ENCODE measurements around the gene GAS2L2.

The GAS2L2 gene

DNA sequence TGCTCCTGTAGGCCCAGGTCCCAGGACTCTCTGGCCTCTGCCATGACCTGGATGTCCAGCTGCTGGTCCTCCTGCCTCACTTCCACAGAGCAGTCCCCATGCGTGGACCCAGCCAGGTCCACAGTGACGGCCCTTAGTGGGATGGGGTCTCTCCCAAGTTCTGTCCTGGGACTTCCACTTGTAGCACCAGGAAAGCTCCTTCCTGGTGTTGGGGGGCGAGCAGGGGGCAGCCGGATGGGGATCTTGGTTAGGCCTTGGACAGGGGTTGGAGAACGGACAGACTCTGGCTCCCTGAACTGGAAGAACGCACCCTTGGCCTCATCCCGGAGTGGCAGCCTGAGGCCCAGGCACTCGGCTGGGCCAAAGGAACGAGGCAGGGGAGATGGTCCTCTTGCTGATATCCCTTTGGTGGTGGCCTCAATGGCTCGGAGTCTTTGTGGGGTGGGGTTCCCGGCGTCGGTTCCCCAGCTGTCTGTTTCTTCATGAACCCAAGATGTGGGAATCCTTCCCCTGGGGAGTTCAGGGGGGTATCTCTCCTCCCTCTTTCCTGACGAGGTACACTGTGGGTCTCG is 7.2 kb downstream of the GAS2L2 start:
- no peak for DNase-seq (ENCODE audit: low spot score)

DNA sequence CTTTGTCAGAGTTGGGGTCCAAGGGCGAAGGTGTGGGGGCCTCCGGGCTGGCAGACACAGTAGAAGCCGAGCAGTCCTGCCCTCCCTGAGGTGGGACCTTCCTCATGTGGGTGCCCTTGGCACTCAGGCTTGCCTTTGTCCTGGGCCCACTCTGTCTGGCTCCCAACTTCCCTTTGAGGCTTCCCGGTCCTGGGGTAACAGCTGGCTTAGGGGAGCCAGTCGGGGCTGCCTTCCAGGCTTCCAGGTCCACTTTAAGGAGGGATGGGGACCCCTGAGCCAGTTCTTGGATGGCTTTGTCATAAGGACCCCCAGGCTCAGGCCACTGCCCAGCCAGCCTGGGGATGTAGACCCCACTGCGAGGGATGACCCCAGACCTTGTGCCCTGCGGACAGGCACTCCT is 7.8 kb downstream of the GAS2L2 start:
- DNase-seq (ENCODE audit: low spot score): no peak

DNA sequence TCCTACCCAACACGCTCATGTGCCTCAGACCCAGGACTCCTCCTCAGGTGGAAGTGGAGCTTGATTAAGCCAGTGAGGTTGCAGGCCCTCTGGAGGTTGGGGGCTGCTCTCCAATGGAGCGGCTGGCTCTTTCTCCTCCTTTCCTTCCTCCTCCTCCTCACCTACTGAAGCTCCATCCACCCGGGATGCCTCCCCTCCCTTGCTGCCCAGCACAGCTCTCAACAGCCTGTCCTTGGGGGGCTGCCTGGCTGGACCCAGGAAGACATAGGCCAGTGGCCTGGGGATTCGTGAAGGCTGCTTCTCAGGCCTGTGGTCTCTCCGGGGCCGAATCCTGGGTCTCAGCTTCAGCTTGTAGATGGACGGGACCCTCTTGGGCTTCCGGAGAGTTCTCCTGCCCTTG is 8.2 kb downstream of the GAS2L2 start:
- no peak for DNase-seq (ENCODE audit: low spot score)

DNA sequence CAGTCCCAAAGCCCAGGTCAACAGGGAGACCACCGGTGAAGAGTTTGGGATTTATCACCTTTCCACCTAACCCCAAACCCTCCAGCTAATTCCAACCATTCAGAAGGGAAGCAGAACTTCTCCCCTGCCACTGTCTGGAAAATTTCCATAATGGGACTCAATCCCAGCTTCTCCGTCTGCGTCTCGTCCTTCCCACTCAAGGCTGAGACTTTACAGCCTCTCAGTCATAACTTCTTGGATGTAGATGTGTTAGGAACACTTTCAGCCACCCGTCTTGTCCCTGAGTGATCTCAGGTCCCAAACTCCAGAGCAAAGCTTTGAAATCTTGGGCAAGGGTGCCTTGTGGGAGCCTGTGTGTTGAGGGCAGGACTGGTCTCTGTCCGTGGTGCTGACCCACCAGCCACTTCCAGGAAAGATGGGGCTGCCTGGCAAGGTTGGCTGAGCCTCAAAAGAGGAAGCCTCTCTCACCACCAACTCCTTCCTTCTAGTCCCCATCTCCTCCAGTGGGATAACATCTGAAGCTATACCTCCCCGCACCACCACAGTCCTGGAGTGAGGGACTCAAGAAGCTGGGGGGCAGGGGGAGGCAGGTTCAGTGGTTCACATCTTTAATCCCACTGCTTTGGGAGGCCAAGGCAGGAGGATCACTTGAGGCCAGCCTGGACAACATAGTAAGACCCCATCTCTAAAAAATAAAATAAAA is 9.3 kb downstream of the GAS2L2 start:
- peak; percentile 79 for DNase-seq (ENCODE audit: low spot score)

DNA sequence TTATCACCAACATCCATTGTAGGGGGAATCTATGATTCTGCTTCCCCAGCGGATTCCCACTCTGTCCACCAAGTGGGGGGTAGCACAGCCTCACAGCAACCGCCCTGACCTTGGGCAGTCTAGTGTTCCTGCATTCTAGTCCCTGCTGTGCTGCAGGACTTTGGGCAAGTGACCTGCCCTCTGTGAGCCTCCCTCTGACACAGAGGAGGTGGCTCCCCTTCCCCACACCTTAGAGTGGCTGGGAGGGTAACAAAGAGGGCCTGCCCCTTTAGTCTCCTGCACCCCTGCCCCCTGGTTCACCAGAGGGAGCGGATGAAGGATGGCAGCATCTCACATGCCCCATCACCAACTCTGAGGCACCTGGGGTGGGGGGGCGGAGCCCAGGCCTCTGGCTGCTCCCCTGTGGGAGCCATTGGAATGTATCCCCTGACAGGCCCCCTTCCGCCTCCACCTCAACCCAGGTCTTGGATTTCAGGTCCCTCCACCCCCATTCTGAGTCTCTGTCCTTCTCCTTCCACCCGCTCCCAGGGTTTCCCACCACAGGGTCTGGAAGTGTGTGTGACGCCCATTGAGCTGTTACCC is 10.1 kb downstream of the GAS2L2 start:
- DNase-seq (ENCODE audit: low spot score): no peak

DNA sequence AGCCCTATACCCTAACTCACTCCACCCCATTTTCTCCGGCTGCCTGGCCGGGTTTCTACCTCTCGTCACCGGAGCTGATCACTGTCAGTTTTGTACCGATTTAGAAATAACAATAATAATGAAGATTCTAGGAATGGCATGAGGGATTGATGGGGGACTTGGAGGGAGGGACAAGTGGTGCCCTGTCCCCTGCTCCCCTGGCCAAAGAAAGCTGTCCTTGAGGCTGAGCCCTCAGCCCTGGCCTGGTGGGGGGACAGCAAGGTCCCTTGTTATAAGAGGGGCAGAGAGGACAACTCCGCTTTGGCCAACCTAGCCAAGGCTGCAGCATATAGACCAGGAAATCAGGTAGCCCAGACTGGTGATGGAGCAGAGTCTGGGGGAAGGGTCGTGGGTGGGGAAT is 10.5 kb downstream of the GAS2L2 start:
- no peak for DNase-seq (ENCODE audit: low spot score)

DNA sequence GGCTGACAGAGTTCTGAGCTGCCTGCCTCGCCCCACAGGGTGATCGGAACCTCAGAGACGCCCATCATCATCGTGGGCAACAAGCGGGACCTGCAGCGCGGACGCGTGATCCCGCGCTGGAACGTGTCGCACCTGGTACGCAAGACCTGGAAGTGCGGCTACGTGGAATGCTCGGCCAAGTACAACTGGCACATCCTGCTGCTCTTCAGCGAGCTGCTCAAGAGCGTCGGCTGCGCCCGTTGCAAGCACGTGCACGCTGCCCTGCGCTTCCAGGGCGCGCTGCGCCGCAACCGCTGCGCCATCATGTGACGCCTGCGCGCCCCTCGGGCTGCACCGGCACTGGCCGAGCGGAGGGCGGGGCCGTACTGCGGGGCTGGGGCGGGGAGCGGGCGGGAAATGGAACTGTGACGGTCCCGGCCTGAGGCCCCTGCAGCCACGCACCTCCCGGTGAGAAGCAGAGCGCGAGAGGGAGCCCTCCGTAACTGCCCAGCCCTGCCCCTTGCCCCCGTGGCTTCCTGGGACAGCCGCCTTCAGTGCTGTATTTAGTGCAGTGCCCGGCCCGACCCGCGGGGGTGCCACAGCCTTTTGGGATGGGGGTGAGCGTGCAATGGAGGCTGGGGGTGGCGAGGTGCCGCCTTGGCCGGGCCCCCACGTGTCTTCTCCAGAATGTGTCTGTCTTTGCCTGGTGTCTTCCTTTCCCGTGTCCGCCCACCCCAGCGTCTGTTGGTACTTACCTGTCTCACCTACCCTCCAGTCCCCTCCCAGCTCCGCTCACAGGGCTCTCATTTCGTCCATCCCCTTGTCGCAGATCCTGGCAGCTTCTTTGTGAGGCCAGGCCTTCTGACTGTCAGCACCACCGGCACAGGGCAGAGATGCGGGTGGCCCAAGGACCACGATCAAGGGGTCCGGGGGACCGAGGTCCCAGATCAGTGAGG is 11.8 kb downstream of the GAS2L2 start:
- no peak for DNase-seq (ENCODE audit: low spot score)

DNA sequence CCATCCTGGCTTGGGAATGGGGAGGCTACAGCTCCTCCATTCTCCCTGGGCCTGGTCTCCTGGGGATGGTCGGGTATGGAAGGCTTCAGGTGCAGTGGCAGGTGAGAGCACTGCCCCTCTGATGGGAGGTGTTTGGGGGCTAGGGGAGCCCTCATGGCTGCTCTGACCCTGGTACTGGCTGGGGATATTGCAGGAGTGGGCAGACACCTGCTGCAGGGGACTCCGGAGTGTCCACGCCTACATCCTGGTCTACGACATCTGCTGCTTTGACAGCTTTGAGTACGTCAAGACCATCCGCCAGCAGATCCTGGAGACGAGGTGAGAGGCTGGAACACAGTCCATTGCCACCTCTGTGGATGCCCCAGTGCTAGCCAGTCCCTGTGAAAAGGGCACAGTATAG is 12.8 kb downstream of the GAS2L2 start:
- no peak for DNase-seq (ENCODE audit: low spot score)

DNA sequence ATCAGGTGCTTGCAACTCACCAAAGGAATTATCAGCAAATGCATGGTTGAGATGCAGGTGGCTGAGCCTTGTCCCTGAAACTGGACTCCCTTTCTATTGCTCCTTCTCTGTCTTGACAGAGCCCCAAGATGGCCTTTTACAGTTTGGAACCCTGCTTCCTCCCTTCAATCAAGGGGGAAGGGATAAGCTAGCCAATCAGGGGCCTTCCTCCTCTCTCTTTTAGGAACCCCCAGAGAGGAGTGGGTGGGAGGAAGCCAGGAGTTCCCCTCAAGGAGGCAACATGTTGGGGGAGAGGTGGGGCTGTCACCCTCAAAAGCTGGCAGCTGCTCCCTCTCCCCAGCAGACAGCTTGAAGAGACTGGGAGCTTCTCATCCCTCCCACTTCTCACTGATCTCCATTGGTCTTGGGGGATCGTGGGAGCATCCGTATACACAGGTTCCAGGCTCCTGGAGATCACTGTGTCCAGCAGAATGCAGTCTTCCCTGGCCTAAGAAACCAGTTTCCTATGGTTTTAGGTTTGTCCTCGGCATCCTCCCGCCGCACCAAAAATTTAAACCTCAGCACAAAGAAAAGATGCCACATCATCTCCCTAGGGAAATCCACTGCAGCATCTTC is 14.4 kb downstream of the GAS2L2 start:
- no peak for DNase-seq (ENCODE audit: low spot score)

DNA sequence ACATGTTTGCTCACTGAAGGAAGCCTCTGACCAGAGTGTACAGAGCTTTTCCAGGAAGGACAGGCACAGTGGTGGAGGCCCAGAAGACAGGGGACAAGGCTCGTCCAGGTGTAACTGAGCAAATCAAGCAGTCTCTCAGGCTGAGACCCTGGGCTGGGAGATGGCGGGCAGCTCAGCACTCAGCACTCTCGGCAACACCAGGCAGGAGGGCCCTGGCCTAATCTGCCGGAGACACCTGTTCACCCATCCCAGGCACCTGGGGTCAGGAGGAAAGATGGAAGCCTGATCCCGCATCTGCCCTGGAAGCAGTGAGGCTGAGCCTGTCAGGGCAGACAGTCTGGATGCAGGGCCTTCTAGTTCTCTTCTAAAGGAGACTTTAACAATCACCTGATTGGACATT is 16.8 kb downstream of the GAS2L2 start:
- no peak for DNase-seq (ENCODE audit: low spot score)

DNA sequence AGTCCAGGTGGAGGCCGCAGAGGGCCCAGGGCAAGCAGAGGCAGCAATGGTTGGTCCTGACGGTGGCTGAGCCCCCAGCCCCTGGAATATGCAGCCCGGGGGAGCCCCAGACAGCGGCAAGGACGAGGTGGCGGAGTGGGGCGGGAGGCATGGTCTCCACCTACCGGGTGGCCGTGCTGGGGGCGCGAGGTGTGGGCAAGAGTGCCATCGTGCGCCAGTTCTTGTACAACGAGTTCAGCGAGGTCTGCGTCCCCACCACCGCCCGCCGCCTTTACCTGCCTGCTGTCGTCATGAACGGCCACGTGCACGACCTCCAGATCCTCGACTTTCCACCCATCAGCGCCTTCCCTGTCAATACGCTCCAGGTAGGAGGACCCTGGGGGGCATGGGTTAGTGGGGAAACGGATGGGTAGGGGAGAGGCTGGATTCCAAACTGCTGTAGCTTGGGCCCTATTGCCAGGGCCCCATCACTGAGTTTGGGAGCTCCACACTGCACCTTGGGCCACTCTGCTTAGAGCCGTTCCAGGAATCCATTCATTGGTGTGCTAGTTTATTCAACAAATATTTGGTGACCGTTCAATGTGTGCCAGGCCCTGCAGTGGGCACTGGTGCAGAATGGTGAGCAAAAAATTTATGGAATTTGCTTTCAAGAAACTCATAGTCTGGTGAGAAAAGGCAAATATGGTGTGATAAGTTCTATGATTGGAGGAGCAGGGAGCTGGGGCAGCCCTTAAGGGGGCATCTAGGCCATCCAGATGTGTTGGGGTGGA is 17.8 kb downstream of the GAS2L2 start:
- DNase-seq (ENCODE audit: low spot score): no peak

DNA sequence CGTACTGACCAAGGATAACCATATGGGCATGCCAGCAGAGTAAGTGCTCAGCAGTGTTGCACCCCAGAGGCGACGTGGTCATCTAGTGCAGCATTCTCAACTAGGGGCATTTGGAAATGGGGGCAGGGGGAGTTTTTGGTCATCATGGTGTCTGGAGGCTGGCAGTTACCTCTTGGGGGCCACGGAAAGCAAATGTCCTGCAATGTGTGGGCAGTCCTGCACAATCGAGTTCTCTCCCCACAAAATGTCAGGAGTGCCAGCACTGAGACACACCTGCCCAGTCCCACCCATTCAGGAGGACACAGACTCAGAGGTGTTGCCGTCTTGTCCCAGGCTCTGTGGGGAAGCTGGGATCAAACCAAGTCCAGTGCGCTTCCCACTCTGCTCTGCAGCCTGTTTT is 18.6 kb downstream of the GAS2L2 start:
- no peak for DNase-seq (ENCODE audit: low spot score)

DNA sequence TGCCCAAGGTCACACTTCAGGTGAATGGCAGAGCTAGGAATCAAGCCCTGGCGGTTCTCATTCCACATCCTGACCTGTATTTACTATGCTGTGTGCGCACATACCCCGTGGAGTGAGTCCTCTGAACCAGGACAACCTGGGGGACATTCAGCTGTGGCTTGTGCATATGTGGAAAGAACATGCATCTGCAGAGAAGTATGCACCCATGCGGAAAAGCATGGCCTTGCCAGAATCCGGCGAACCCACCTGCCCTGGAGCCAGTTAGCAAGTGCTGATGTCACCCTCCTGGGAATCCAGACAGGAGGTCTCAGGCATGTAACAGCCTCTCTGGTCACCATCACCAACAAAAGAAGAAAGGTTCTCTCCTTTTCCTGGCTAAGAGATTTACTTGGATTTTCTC is 19.7 kb downstream of the GAS2L2 start:
- no peak for DNase-seq (ENCODE audit: low spot score)

DNA sequence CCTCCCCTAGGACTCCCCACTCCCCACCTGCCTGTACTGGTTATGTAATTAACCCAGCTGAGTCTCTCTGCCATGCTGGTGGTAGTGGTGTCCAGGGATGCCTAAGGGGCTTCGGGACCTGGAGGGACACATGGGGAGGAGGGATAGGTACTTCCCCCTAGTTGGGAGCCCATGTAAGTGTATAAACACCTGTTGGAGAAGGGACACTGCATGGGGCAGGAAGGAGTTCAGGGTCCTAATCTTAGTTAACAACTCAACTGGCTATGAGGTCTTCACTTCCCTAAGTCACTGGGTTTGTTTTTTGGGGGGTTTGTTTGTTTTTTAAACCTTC is 20.3 kb downstream of the GAS2L2 start:
- no peak for DNase-seq (ENCODE audit: low spot score)

DNA sequence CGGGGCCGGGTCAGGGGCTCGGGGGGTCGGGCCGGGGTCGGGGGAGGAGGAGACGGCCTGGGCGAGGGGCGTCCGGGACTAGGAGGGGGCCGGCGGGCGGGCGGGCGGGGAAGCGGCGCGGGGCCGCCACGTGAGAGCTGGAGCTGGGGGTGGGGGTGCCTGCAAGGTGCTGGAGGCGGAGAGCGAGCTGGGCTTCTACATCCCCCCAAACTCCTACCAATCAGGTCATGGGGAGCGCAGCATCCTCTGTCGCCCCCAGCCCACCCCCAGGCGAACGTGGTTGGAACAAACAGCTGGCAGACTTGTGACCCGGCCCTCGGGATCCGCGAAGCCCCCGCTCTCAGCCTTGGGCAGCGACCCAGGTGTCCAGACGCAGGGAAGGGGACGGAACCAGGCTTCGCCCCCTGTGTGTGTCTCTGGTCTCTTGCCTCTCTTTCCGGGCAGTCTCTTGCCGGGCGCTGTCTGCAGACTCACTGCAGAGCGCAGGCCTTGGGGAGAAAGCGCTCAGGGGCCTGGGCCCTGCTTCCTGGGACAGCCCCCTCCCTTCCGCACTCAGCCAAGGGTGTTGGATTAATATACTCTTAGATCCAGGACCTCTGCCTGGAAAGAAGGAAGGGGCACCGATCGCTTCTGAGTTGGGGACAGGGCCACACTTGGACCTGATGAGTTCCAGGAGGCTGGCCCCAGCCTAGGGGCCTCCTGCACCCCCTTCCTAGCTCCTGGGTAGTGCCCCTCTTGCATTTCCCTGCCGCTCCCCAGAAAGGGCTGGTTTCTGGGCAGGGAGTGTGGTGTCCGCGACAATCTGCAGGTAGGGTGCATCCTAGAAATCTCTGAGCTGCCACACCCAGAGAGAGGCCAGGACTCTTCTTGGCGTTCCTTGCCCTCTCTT is 20.9 kb downstream of the GAS2L2 start:
- DNase-seq (ENCODE audit: low spot score): no peak

DNA sequence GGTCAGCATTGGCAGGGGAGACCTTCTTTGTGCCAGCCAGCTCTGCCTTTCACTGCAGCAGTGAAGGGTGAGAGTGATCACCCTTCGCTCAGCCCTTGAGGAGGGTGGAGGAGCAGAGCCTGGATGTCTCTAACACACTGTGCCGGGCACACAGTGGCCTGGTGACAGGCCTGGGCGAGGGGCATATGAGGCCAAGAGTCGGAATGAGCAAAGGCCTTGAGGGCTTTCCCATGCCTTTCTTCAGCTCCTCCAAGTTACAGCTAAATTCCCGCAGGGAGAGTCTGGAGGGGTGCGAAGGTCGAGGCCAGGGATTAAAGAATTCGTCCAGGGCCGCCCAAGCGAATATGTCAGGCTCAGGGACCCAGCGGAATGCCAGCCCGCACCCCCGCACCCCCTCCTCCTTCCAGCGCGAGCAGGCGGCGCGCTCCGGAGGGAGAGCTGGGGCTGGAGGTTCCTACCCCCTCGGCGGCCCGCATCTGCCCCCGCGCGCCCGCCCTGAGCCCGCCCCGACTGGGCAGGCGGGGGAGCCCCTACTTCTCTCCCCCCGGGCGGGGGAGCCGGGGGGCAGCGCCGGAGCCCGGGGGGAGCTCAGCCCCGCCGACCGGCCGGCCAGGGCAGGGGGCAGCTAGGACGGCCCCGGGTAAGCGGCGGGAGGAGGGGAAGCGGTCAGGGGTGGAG is 21.7 kb downstream of the GAS2L2 start, which contains the start of gene RASL10B:
RASL10B (plus strand) TSS at position 401 of the 678 bp plus-strand sequence. CDS start 3,546 bp downstream, outside the sequence.
- DNase-seq (ENCODE audit: low spot score): peak; percentile 93

DNA sequence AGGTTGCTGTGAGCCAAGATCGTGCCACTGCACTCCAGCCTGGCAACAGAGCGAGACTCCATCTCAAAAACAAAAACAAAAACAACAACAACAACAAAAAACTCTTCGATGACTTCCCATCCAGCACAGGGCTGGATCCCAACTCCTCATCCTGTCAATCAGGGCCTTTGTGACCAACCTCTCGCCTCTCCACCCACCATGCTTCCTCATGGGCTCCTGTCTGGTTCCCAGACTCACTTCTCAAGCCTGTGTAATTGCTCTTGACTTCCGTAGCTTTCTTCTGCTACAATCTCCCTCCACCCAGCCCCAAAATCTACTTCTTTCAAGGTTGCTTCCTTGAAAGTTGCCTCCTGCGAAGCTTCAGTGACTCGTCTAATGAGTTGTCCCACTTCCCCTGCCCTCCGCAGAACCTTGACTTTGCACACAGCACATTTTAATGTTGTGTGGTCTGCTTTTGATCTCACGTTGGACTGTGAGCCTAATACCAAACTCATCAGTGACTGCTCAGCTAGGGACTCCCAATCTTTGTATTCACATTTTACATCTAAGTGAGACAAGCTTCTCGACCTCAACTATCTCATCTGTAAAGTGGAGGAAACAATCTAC is 22.5 kb downstream of the GAS2L2 start:
- DNase-seq (ENCODE audit: low spot score): no peak

DNA sequence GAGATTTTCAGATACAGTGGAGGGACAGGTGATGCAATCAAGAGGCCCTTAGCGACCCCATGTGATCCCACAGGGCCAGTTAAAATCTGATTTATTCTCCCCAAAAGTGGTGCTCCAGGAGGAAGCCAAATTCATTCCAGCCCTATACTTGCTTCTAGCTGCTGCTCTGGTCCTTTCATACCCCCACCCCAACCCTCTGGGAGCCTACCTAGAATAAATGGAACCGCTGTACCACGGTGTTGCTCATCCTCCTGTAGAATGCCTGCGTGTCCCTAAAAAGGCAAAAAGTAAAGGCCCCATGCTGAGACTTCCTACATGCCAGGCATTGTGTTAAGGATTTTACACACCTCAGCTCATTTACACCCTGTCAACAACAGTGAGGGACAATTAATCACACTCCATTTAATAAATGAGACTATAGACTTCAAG is 23.6 kb downstream of the GAS2L2 start:
- DNase-seq (ENCODE audit: low spot score): no peak

DNA sequence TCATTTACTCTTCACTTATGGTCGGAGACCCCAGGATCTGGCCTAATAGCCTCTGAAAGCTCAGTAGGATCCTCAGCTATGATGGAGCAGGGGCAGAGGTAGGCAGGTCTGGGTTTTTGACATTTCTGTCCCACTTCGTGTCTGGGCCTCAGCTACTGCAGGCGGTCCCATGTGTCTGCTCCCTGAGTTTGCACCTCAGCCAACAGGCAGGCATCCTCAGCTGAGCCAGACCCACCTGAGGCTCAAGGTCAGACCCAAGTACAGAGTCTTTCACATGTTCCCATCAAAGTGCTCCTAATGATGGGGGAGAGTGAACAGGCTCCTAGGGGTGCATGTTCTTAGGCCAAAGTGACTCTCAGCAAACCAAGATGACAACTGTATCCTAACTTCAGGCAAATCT is 24.5 kb downstream of the GAS2L2 start:
- no peak for DNase-seq (ENCODE audit: low spot score)
